K562 (cell line): ENCODE measurements around the gene SERPINF2. TPM values are rescaled to one million over a fixed set of nuclear protein-coding genes. Genes with fewer than 3 reads are reported as not detected.
A peak's percentile ranks its signal among the peaks of the same experiment; 100 is the strongest.

Experiments used
- ATAC-seq: fragments of 200-7000 bp; cut with Tn5 transposase; 3 replicates; pipeline ENCODE4 v1.9.1; 2020; ENCODE audit warnings: moderate library complexity
- BruUV-seq: library from RNA; stranded (reverse); fragments of 400-500 nt; replicated peaks from 2 replicates; lab custom pipeline; 2021; lab: Mats Ljungman, UMichigan
- CTCF ChIA-PET: fragments of 300-600 bp; formaldehyde crosslinking; extraction: SDS; loops from one replicate; lab custom pipeline; 2021; ENCODE audit warnings: low intra/inter-chr PET ratio; lab: Yijun Ruan, JAX
- POLR2A ChIA-PET: fragments of 300-600, 350-650 bp; sonication (Branson Sonifier 250); formaldehyde crosslinking; extraction: SDS; loops from one replicate; lab custom pipeline; 2021; ENCODE audit warnings: antibody characterized with exemption, inconsistent platforms; lab: Yijun Ruan, JAX
- DNase-seq, 4 experiments: peaks; one replicate each; pipeline versions ENCODE4 v3.0.0 to v3.0.0-alpha.2; 2011 to 2018; ENCODE audit warnings: low spot score in 3 of 4, mixed read lengths in 3 of 4; ENCODE audit errors: extremely low read depth in 1 of 4
- FAIRE-seq: peaks from 2 replicates; lab custom pipeline; 2011; peaks lifted over from hg19 to GRCh38; lab: Jason Lieb, UNC
- H2AFZ ChIP-seq: 2 replicates; pipeline ENCODE4 v1.6.0; 2011; ENCODE audit warnings: low read depth, low read length, control low read depth, inconsistent platforms
- H3K27ac ChIP-seq: fragments of 200-600 bp; 3 replicates; pipeline ENCODE4 v1.8.0; 2011; ENCODE audit warnings: low read depth, mild to moderate bottlenecking, control low read depth, inconsistent platforms, low read length, moderate library complexity, mixed read lengths; ENCODE audit errors: extremely low read depth
- H3K27me3 ChIP-seq, 2 experiments: fragments of 300-600 bp in 1 of 2; 2 replicates in 1 of 2; 3 replicates in 1 of 2; pipeline versions ENCODE4 v1.6.0 to v1.8.0; 2011; ENCODE audit warnings: inconsistent platforms in 2 of 2, low read length in 2 of 2, mild to moderate bottlenecking in 1 of 2, mixed read lengths in 1 of 2, moderate library complexity in 1 of 2; ENCODE audit not compliant: control insufficient read depth in 2 of 2, insufficient read depth in 2 of 2
- H3K36me3 ChIP-seq: fragments of 300-600 bp; 3 replicates; pipeline ENCODE4 v1.8.0; 2011; ENCODE audit warnings: mild to moderate bottlenecking, low read length, inconsistent platforms; ENCODE audit not compliant: control insufficient read depth, insufficient read depth
- H3K4me1 ChIP-seq, 2 experiments: fragments of 200-600 bp in 1 of 2; replicated peaks in 1 of 2; 2 replicates in 1 of 2; 3 replicates in 1 of 2; pipeline versions ENCODE4 v1.5.1 to v1.8.0; 2011; ENCODE audit warnings: inconsistent platforms in 2 of 2, low read length in 2 of 2, mild to moderate bottlenecking in 1 of 2, mixed read lengths in 1 of 2, moderate library complexity in 1 of 2; ENCODE audit not compliant: control insufficient read depth in 2 of 2, insufficient read depth in 2 of 2
- H3K4me2 ChIP-seq: 2 replicates; pipeline ENCODE4 v1.6.1; 2011; ENCODE audit warnings: low read length, control low read depth, inconsistent platforms, mixed read lengths; ENCODE audit not compliant: insufficient read depth
- H3K4me3 ChIP-seq: fragments of 200-600 bp; sonication (generic), shearing (Covaris generic); 2 replicates; pipeline ENCODE4 v1.5.1; 2016; ENCODE audit warnings: control low read depth, inconsistent platforms
- H3K79me2 ChIP-seq: fragments of 200-600 bp; 3 replicates; pipeline ENCODE4 v1.8.0; 2011; ENCODE audit warnings: low read length, inconsistent platforms; ENCODE audit not compliant: control insufficient read depth, insufficient read depth
- H3K9ac ChIP-seq, 2 experiments: 2 replicates each; pipeline versions ENCODE4 v1.6.0 to v1.6.1; 2011; ENCODE audit warnings: low read depth in 2 of 2, low read length in 2 of 2, control low read depth in 1 of 2, inconsistent platforms in 1 of 2, mild to moderate bottlenecking in 1 of 2, mixed read lengths in 1 of 2; ENCODE audit not compliant: insufficient read depth in 1 of 2
- H3K9me1 ChIP-seq: one replicate; pipeline ENCODE4 v1.6.0; 2011; ENCODE audit warnings: inconsistent platforms, mild to moderate bottlenecking, low read length, moderate library complexity; ENCODE audit not compliant: control insufficient read depth, insufficient read depth
- H3K9me3 ChIP-seq: replicated peaks from 2 replicates; pipeline ENCODE4 v1.5.1; 2011; ENCODE audit warnings: low read depth, low read length, inconsistent platforms; ENCODE audit not compliant: control insufficient read depth, insufficient read depth
- H4K20me1 ChIP-seq: replicated peaks from 2 replicates; pipeline ENCODE4 v1.6.1; 2011; ENCODE audit warnings: low read length, inconsistent platforms, mixed read lengths; ENCODE audit not compliant: control insufficient read depth, insufficient read depth
- ETV1 ChIP-seq: fragments of 450-650 bp; conservative IDR thresholded peaks from 2 replicates; pipeline ENCODE4 v1.6.1; 2016; ENCODE audit warnings: missing genetic modification characterization, control low read depth, low read depth, missing compliant biosample characterization
- FOSL1 ChIP-seq: fragments of 200-800 bp; sonication (Bioruptor generic); conservative IDR thresholded peaks from 2 replicates; pipeline ENCODE4 v1.6.1; 2016; ENCODE audit warnings: missing genetic modification characterization, missing compliant biosample characterization
- THRB ChIP-seq: fragments of 450-650 bp; formaldehyde crosslinking; conservative IDR thresholded peaks from 2 replicates; pipeline ENCODE4 v1.4.0; 2022; ENCODE audit warnings: mild to moderate bottlenecking, missing genetic modification characterization
- WGBS: fragments of 100-300 bp; shearing (Covaris generic); methylation state at CpG from one replicate; pipeline ENCODE4 v1.1.6; 2016; ENCODE audit warnings: low coverage, mixed read lengths; ENCODE audit not compliant: insufficient coverage; ENCODE audit errors: missing lambda C conversion rate; 5-methylcytosine and 5-hydroxymethylcytosine counted together
- in situ Hi-C: fragments of 300-500 bp; cut with MboI; formaldehyde crosslinking; loops from 4 replicates; pipeline ENCODE4 v1.15.0; 2018; ENCODE audit warnings: inconsistent platforms, mixed read lengths
- intact Hi-C: fragments of 100-400 bp; cut with micrococcal nuclease; formaldehyde crosslinking; loops from 2 replicates; pipeline ENCODE4 v1.14.2; 2022
- polyA plus RNA-seq, 8 experiments: library from polyadenylated mRNA; depleted of rRNA in 4 of 8; stranded (reverse) in 5 of 8; unstranded in 3 of 8; fragments of >200 nt; fragmentation: Nextera tagmentation in 2 of 8; fragmentation: Illumina TruSeq in 1 of 8; extraction: Ambion mirVana in 2 of 8; extraction: Trizol in 1 of 8; gene quantifications; 2 replicates each; pipeline versions ENCODE4 v1.2.1 to v1.2.3, GENCODE V29; 2011 to 2014; ENCODE audit warnings: inconsistent platforms in 1 of 8, missing spikeins in 1 of 8
- total RNA-seq, 7 experiments: library from RNA; depleted of rRNA in 6 of 7; stranded (reverse); fragments of >200 nt in 6 of 7; fragmentation: Illumina TruSeq in 2 of 7; extraction: Trizol in 2 of 7; gene quantifications; 2 replicates each; pipeline versions ENCODE4 v1.2.1 to v1.2.3, GENCODE V29; 2011 to 2021; ENCODE audit warnings: low replicate concordance in 1 of 7
- TF ChIP-seq, protein P1 (sequence below): fragments of 250-450 bp; sonication (Bioruptor Pico); IDR thresholded peaks from 2 replicates; pipeline ENCODE4 v1.8.0; 2022; ENCODE audit warnings: moderate library complexity, mild to moderate bottlenecking, inconsistent platforms

Gene SERPINF2
- total and polyA plus RNA-seq, 9 of the 15 experiments (the other 6 are each of a cell fraction or from before 2014, with no cell fraction given), result 0.22 TPM; not detected in 8

- TF ChIP-seq, protein P1, sequence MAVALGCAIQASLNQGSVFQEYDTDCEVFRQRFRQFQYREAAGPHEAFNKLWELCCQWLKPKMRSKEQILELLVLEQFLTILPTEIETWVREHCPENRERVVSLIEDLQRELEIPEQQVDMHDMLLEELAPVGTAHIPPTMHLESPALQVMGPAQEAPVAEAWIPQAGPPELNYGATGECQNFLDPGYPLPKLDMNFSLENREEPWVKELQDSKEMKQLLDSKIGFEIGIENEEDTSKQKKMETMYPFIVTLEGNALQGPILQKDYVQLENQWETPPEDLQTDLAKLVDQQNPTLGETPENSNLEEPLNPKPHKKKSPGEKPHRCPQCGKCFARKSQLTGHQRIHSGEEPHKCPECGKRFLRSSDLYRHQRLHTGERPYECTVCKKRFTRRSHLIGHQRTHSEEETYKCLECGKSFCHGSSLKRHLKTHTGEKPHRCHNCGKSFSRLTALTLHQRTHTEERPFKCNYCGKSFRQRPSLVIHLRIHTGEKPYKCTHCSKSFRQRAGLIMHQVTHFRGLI (CRISPR knock-in tag), result no peak
- TF ChIP-seq, all 486 proteins: peak for 0
Measured at GRCh38 chr17:1746975-1747543, 4.4 kb downstream of the SERPINF2 start (continued).

DNA sequence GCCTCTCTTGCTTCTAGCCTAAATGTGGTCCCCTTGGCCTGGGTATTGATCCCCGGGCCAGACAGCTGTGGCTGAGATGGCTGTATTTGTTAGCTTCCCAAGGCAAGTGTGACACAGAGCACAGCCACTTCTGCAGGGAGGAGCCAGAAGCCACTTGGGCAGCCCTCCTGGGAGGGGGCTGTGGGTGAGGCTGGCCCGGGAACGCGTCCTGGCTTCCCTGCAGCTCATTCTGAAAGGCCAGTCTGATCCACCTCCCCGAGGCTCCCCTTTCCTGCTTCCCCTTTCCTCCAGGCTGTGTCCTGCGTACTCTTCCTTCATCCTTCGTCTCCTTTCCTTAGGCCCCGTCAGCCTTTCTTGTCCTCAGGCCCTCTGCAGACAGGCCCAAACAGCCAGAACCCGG lies 8.0 kb downstream of the SERPINF2 start:
- H3K27ac ChIP-seq, result no peak overlapping the region
- H3K4me2 ChIP-seq, result no peak overlapping the region
- ATAC-seq (no peak), FAIRE-seq (no peak), DNase-seq (no peak)
- no peaks in the 10 kb centered on the region for H4K20me1 ChIP-seq
- in situ Hi-C loops, result no loop called here
- H3K9me3 ChIP-seq, result no peaks in the 10 kb centered on the region
- BruUV-seq, result no TSS peak
- H3K9me1 ChIP-seq, result no peaks in the 10 kb centered on the region
- no peaks in the 10 kb centered on the region for H3K27me3 ChIP-seq
- peak overlapping the region in 1 of 2 experiments; percentile 45; a peak in 1 of 4 replicates for H3K9ac ChIP-seq
- no peak overlapping the region for H3K4me3 ChIP-seq
- no peaks in the 10 kb centered on the region for H3K36me3 ChIP-seq
- no peak overlapping the region for H2AFZ ChIP-seq
- H3K79me2 ChIP-seq, result no peaks in the 10 kb centered on the region
- WGBS, result 47% methylated on average over 7 of the region's 9 CpGs
- H3K4me1 ChIP-seq, result peaks cover 3 to 35% of the 10 kb centered on the region in 2 experiments; a peak in 2 of 5 replicates
- no peak for TF ChIP-seq ETV1 (tag)
- TF ChIP-seq THRB (CRISPR knock-in tag), result no peak
- no peak for TF ChIP-seq FOSL1 (tag)
- TF ChIP-seq, all 486 proteins: peak for 0
- ChIA-PET POLR2A (interaction anchor here (0.5 kb wide), 1 partner anchor 10 kb away, joined by 3 read pairs; no protein-coding TSS in a partner anchor), CTCF (no interaction called here)
- intact Hi-C loops, result no loop called here
